HCT116 (cell line): ENCODE data around the gene PTBP3. TPM values are rescaled to one million over a fixed set of nuclear protein-coding genes. Genes with fewer than 3 reads are reported as not detected.

ENCODE experiments used
- ATAC-seq: fragments of 200-7000 bp; cut with Tn5 transposase; 2 replicates; pipeline ENCODE4 v1.9.1; 2020; ENCODE audit warnings: mild to moderate bottlenecking, moderate library complexity
- BruUV-seq: library from RNA; stranded (reverse); fragments of 400-500 nt; replicated peaks from 2 replicates; lab custom pipeline; 2021; lab: Mats Ljungman, UMichigan
- CTCF ChIA-PET: fragments of 300-600 bp; sonication (Branson Sonifier 250); formaldehyde crosslinking; loops from one replicate; lab custom pipeline; 2021; ENCODE audit warnings: antibody characterized with exemption; lab: Charles Lee
- POLR2A ChIA-PET: fragments of 300-600, 350-600 bp; sonication (Branson Sonifier 250); formaldehyde crosslinking; loops from one replicate; lab custom pipeline; 2021; ENCODE audit warnings: antibody characterized with exemption; lab: Charles Lee
- RAD21 ChIA-PET, 2 experiments: fragments of 300-600 bp; sonication (Branson Sonifier 250); formaldehyde crosslinking; loops; one replicate each; lab custom pipeline; 2023; ENCODE audit warnings: low total read pairs in 2 of 2; ENCODE audit not compliant: uncharacterized antibody in 2 of 2, unreplicated experiment in 2 of 2, low non-redundant PET in 1 of 2; lab: Charles Lee
- DNase-seq: peaks from one replicate; pipeline ENCODE4 v3.0.0-alpha.2; 2010; ENCODE audit warnings: low read depth, low spot score
- H2AFZ ChIP-seq: fragments of 200-600 bp; shearing (Covaris generic), sonication (generic); 2 replicates; pipeline ENCODE4 v1.6.1; 2017; ENCODE audit warnings: low read depth, mixed run types, mixed read lengths, antibody characterized with exemption, low read length; ENCODE audit not compliant: poor library complexity, severe bottlenecking
- H3K27ac ChIP-seq: 2 replicates; pipeline ENCODE4 v1.5.1; 2012; ENCODE audit warnings: low read depth, low read length
- H3K27me3 ChIP-seq: fragments of 200-600 bp; sonication (generic); 2 replicates; pipeline ENCODE4 v1.6.1; 2016; ENCODE audit warnings: mixed run types, low read length, mixed read lengths; ENCODE audit not compliant: insufficient read depth
- H3K36me3 ChIP-seq, 2 experiments: fragments of 200-500 bp in 1 of 2; fragments of 200-600 bp in 1 of 2; sonication (Bioruptor generic) in 1 of 2; sonication (generic) in 1 of 2; 2 replicates each; pipeline versions ENCODE4 v1.5.1 to v1.6.1; 2014 to 2016; ENCODE audit warnings: low read length in 2 of 2, inconsistent platforms in 1 of 2, mixed read lengths in 1 of 2, mixed run types in 1 of 2; ENCODE audit not compliant: insufficient read depth in 2 of 2, control insufficient read depth in 1 of 2
- H3K4me1 ChIP-seq, 2 experiments: fragments of 200-600 bp in 1 of 2; sonication (generic) in 1 of 2; 2 replicates each; pipeline versions ENCODE4 v1.5.1 to v1.6.1; 2012 to 2017; ENCODE audit warnings: low read length in 2 of 2, inconsistent platforms in 1 of 2, mild to moderate bottlenecking in 1 of 2, mixed read lengths in 1 of 2, mixed run types in 1 of 2, moderate library complexity in 1 of 2; ENCODE audit not compliant: insufficient read depth in 2 of 2, control insufficient read depth in 1 of 2
- H3K4me2 ChIP-seq: fragments of 200-600 bp; sonication (generic); 2 replicates; pipeline ENCODE4 v1.6.1; 2017; ENCODE audit warnings: mixed run types, low read length, mixed read lengths
- H3K4me3 ChIP-seq, 2 experiments: fragments of 200-600 bp in 1 of 2; sonication (generic) in 1 of 2; replicated peaks in 1 of 2; 2 replicates each; pipeline ENCODE4 v1.5.1; 2011 to 2016; ENCODE audit warnings: low read length in 2 of 2, control low read depth in 1 of 2, low read depth in 1 of 2, mild to moderate bottlenecking in 1 of 2, mixed read lengths in 1 of 2, mixed run types in 1 of 2
- H3K79me2 ChIP-seq: fragments of 200-600 bp; sonication (generic); 2 replicates; pipeline ENCODE4 v1.6.1; 2017; ENCODE audit warnings: mild to moderate bottlenecking, mixed run types, low read length, moderate library complexity, mixed read lengths; ENCODE audit not compliant: insufficient read depth
- H3K9ac ChIP-seq: fragments of 200-600 bp; sonication (generic); 2 replicates; pipeline ENCODE4 v1.6.1; 2016; ENCODE audit warnings: low read length, mixed read lengths
- H3K9me2 ChIP-seq: fragments of 200-600 bp; sonication (generic), shearing (Covaris generic); 2 replicates; pipeline ENCODE4 v1.6.1; 2017; ENCODE audit warnings: mixed run types, mild to moderate bottlenecking, moderate library complexity; ENCODE audit not compliant: insufficient read depth
- H3K9me3 ChIP-seq, 2 experiments: fragments of 200-500 bp in 1 of 2; fragments of 200-600 bp in 1 of 2; sonication (Bioruptor generic) in 1 of 2; sonication (generic) in 1 of 2; 2 replicates each; pipeline ENCODE4 v1.6.1; 2014 to 2017; ENCODE audit warnings: low read length in 2 of 2, mixed read lengths in 2 of 2, inconsistent platforms in 1 of 2, low read depth in 1 of 2, mild to moderate bottlenecking in 1 of 2, mixed run types in 1 of 2, moderate library complexity in 1 of 2; ENCODE audit not compliant: control insufficient read depth in 1 of 2, insufficient read depth in 1 of 2
- H4K20me1 ChIP-seq: fragments of 200-600 bp; sonication (generic), shearing (Covaris generic); 2 replicates; pipeline ENCODE4 v1.6.1; 2017; ENCODE audit warnings: mixed run types, mild to moderate bottlenecking, moderate library complexity; ENCODE audit not compliant: insufficient read depth
- CBX3 ChIP-seq: IDR thresholded peaks from 2 replicates; pipeline ENCODE4 v1.6.1; 2012; ENCODE audit warnings: low read depth
- CEBPB ChIP-seq: IDR thresholded peaks from 2 replicates; pipeline ENCODE4 v1.6.1; 2012; ENCODE audit warnings: low read depth
- EGR1 ChIP-seq: IDR thresholded peaks from 2 replicates; pipeline ENCODE4 v1.6.1; 2012; ENCODE audit warnings: low read depth
- ELF1 ChIP-seq: IDR thresholded peaks from 2 replicates; pipeline ENCODE4 v1.6.1; 2012; ENCODE audit warnings: low read depth, borderline replicate concordance
- FOSL1 ChIP-seq: IDR thresholded peaks from 2 replicates; pipeline ENCODE4 v1.6.1; 2012; ENCODE audit warnings: low read depth
- JUND ChIP-seq: IDR thresholded peaks from 2 replicates; pipeline ENCODE4 v1.6.1; 2012
- POLR2A ChIP-seq: IDR thresholded peaks from 2 replicates; pipeline ENCODE4 v1.7.0; 2011; ENCODE audit warnings: borderline replicate concordance; ENCODE audit not compliant: insufficient read depth, insufficient read length; ENCODE audit errors: extremely low read depth
- POLR2AphosphoS5 ChIP-seq: IDR thresholded peaks from 2 replicates; pipeline ENCODE4 v1.6.1; 2011; ENCODE audit warnings: mild to moderate bottlenecking, low read depth, low read length, moderate library complexity
- SIN3A ChIP-seq: IDR thresholded peaks from 2 replicates; pipeline ENCODE4 v1.6.1; 2012; ENCODE audit warnings: low read depth
- TCF7L2 ChIP-seq: IDR thresholded peaks from 2 replicates; pipeline ENCODE4 v1.7.0; 2011; ENCODE audit warnings: borderline replicate concordance, inconsistent platforms; ENCODE audit not compliant: insufficient read depth, insufficient read length; ENCODE audit errors: extremely low read depth
- YY1 ChIP-seq: IDR thresholded peaks from 2 replicates; pipeline ENCODE4 v1.6.1; 2011; ENCODE audit warnings: low read length, low read depth, moderate library complexity, mild to moderate bottlenecking; ENCODE audit not compliant: insufficient replicate concordance; ENCODE audit errors: extremely low read depth
- ZFX ChIP-seq: fragments of 450-650 bp; IDR thresholded peaks from 2 replicates; pipeline ENCODE4 v1.6.1; 2017
- ZNF274 ChIP-seq: fragments of 200-500 bp; sonication (Bioruptor generic); IDR thresholded peaks from 2 replicates; pipeline ENCODE4 v1.6.1; 2014; ENCODE audit warnings: mild to moderate bottlenecking, low read depth, low read length, inconsistent platforms
- intact Hi-C: fragments of 100-400 bp; cut with micrococcal nuclease; formaldehyde crosslinking; loops from 2 replicates; pipeline ENCODE4 v1.10.0; 2022
- total RNA-seq: library from RNA; stranded (reverse); gene quantifications from one replicate; pipeline ENCODE4 v1.2.1, GENCODE V29; 2021; ENCODE audit not compliant: unreplicated experiment
- TF ChIP-seq, protein P1 (sequence below): IDR thresholded peaks from 2 replicates; pipeline ENCODE4 v1.6.1; 2012
- TF ChIP-seq, protein P2 (sequence below), 3 experiments: fragments of 200-600 bp in 1 of 3; sonication (generic) in 1 of 3; IDR thresholded peaks in 2 of 3; conservative IDR thresholded peaks in 1 of 3; 2 replicates each; pipeline ENCODE4 v1.5.1; 2012 to 2017; ENCODE audit warnings: low read depth in 2 of 3, low read length in 2 of 3, antibody characterized with exemption in 1 of 3, borderline replicate concordance in 1 of 3, control low read depth in 1 of 3, mild to moderate bottlenecking in 1 of 3, mixed read lengths in 1 of 3, mixed run types in 1 of 3, moderate library complexity in 1 of 3; ENCODE audit not compliant: insufficient read depth in 1 of 3
- TF ChIP-seq, protein P3 (sequence below): IDR thresholded peaks from 2 replicates; pipeline ENCODE4 v1.6.1; 2011; ENCODE audit warnings: mild to moderate bottlenecking, low read length, moderate library complexity; ENCODE audit not compliant: insufficient replicate concordance; ENCODE audit errors: extremely low read depth

PTBP3 gene
- total RNA-seq, 1 experiment from 2014 or later: 102 TPM

DNA sequence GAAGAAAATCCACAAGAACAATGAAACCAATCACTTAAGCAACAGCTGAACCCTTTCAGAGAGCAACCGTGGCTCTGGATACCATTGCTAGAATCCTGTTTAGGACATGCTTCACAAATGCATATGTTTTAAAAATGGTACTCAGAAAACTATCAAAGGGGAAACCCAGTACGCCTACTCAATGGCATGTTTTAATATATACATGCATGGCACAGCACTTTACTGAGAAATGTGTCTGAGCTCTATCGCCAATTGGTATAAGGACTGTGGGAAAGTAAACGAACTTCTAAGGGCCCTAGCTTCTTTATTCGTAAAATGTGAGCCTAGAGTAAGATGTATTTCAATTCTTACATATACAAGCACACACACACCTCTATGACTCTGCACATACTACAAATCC is 72.3 kb downstream of the PTBP3 start:
- ChIA-PET POLR2A (no interaction called here), RAD21 (no interaction called here), CTCF (no interaction called here)
- DNase-seq (no peak), ATAC-seq (no peak)
- Histone ChIP-seq H4K20me1 (no peaks in the 10 kb centered on the region), H3K36me3 (no peaks in the 10 kb centered on the region), H3K4me2 (no peak overlapping the region), H3K9me3 (no peaks in the 10 kb centered on the region), H3K79me2 (no peaks in the 10 kb centered on the region; the same call in 1 of the 2 replicates), H3K4me3 (no peak overlapping the region), H2AFZ (no peak overlapping the region), H3K27me3 (no peaks in the 10 kb centered on the region), H3K9ac (no peak overlapping the region), H3K4me1 (no peaks in the 10 kb centered on the region), H3K27ac (no peak overlapping the region), H3K9me2 (no peaks in the 10 kb centered on the region)
- TF ChIP-seq POLR2A: no peak
- TF ChIP-seq SIN3A: no peak
- TF ChIP-seq POLR2AphosphoS5: no peak
- no peak for TF ChIP-seq TCF7L2
- no TSS peak for BruUV-seq
- intact Hi-C loops: no loop called here

DNA sequence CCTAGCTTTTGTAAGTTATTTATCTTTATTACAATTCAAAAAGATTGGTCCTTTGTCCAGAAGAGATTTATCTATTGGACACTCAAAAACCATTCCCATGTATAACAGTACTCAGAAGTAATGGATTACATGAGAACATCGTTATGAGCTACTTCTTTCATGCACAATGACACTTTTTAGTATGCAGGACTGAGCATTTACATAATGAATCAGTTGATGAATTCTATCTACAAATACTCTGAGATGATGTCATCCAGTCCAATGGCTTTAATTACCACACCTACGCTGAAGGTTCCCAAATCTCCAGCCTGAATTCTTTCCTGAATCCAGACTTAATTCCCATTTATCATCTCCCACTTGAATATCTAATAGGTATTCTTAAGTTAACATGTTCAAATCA is 75.3 kb downstream of the PTBP3 start:
- RAD21 ChIA-PET: no interaction called here
- BruUV-seq: no TSS peak
- no peak for DNase-seq

More for the DNA sequence above, 75.3 kb downstream of the PTBP3 start:
- Histone ChIP-seq H3K27ac (no peak overlapping the region), H4K20me1 (no peaks in the 10 kb centered on the region), H3K9ac (no peak overlapping the region), H3K4me1 (no peaks in the 10 kb centered on the region), H3K4me2 (no peak overlapping the region), H3K79me2 (0 out of 2 replicates have a peak, but pooled peaks cover 3% of the 10 kb centered on the region), H3K36me3 (no peaks in the 10 kb centered on the region), H2AFZ (no peak overlapping the region), H3K9me2 (no peaks in the 10 kb centered on the region), H3K27me3 (no peaks in the 10 kb centered on the region), H3K9me3 (no peaks in the 10 kb centered on the region)
- POLR2A ChIA-PET: no interaction called here
- CTCF ChIA-PET: no interaction called here
- intact Hi-C loops: no loop called here
- TF ChIP-seq JUND (no peak), POLR2A (no peak), EGR1 (no peak), YY1 (no peak), ZFX (no peak), ZNF274 (no peak), CEBPB (no peak), CBX3 (no peak), ELF1 (no peak), FOSL1 (no peak)
- TF ChIP-seq, protein P1, sequence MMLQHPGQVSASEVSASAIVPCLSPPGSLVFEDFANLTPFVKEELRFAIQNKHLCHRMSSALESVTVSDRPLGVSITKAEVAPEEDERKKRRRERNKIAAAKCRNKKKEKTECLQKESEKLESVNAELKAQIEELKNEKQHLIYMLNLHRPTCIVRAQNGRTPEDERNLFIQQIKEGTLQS: no peak
- TF ChIP-seq, protein P2, sequence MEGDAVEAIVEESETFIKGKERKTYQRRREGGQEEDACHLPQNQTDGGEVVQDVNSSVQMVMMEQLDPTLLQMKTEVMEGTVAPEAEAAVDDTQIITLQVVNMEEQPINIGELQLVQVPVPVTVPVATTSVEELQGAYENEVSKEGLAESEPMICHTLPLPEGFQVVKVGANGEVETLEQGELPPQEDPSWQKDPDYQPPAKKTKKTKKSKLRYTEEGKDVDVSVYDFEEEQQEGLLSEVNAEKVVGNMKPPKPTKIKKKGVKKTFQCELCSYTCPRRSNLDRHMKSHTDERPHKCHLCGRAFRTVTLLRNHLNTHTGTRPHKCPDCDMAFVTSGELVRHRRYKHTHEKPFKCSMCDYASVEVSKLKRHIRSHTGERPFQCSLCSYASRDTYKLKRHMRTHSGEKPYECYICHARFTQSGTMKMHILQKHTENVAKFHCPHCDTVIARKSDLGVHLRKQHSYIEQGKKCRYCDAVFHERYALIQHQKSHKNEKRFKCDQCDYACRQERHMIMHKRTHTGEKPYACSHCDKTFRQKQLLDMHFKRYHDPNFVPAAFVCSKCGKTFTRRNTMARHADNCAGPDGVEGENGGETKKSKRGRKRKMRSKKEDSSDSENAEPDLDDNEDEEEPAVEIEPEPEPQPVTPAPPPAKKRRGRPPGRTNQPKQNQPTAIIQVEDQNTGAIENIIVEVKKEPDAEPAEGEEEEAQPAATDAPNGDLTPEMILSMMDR (IDR thresholded peaks at IDR 0.05 in 2 of 3, conservative IDR thresholded peaks at IDR 0.05 in 1 of 3; ENCODE audit: borderline replicate concordance in 1 of 3, insufficient read depth in 1 of 3, low read depth in 2 of 3, low read length in 2 of 3): no peak
- TF ChIP-seq, protein P3, sequence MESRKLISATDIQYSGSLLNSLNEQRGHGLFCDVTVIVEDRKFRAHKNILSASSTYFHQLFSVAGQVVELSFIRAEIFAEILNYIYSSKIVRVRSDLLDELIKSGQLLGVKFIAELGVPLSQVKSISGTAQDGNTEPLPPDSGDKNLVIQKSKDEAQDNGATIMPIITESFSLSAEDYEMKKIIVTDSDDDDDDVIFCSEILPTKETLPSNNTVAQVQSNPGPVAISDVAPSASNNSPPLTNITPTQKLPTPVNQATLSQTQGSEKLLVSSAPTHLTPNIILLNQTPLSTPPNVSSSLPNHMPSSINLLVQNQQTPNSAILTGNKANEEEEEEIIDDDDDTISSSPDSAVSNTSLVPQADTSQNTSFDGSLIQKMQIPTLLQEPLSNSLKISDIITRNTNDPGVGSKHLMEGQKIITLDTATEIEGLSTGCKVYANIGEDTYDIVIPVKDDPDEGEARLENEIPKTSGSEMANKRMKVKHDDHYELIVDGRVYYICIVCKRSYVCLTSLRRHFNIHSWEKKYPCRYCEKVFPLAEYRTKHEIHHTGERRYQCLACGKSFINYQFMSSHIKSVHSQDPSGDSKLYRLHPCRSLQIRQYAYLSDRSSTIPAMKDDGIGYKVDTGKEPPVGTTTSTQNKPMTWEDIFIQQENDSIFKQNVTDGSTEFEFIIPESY: no peak
- TF ChIP-seq, all 23 proteins: peak for 0
- ATAC-seq: no peak
- no peak overlapping the region for H3K4me3 ChIP-seq
